K562 (cell line): Measurements from ENCODE around the gene C4A. TPM values are rescaled to one million over a fixed set of nuclear protein-coding genes. Genes with fewer than 3 reads are reported as not detected.

Source experiments
- ATAC-seq: fragments of 200-7000 bp; cut with Tn5 transposase; 3 replicates; pipeline ENCODE4 v1.9.1; 2020; ENCODE audit warnings: moderate library complexity
- BruUV-seq: library from RNA; stranded (reverse); fragments of 400-500 nt; replicated peaks from 2 replicates; lab custom pipeline; 2021; lab: Mats Ljungman, UMichigan
- CTCF ChIA-PET: fragments of 300-600 bp; formaldehyde crosslinking; extraction: SDS; loops from one replicate; lab custom pipeline; 2021; ENCODE audit warnings: low intra/inter-chr PET ratio; lab: Yijun Ruan, JAX
- POLR2A ChIA-PET: fragments of 300-600, 350-650 bp; sonication (Branson Sonifier 250); formaldehyde crosslinking; extraction: SDS; loops from one replicate; lab custom pipeline; 2021; ENCODE audit warnings: antibody characterized with exemption, inconsistent platforms; lab: Yijun Ruan, JAX
- DNase-seq, 4 experiments: peaks; one replicate each; pipeline versions ENCODE4 v3.0.0 to v3.0.0-alpha.2; 2011 to 2018; ENCODE audit warnings: low spot score in 3 of 4, mixed read lengths in 3 of 4; ENCODE audit errors: extremely low read depth in 1 of 4
- FAIRE-seq: peaks from 2 replicates; lab custom pipeline; 2011; peaks lifted over from hg19 to GRCh38; lab: Jason Lieb, UNC
- H2AFZ ChIP-seq: 2 replicates; pipeline ENCODE4 v1.6.0; 2011; ENCODE audit warnings: low read depth, low read length, control low read depth, inconsistent platforms
- H3K27ac ChIP-seq: fragments of 200-600 bp; 3 replicates; pipeline ENCODE4 v1.8.0; 2011; ENCODE audit warnings: low read depth, mild to moderate bottlenecking, control low read depth, inconsistent platforms, low read length, moderate library complexity, mixed read lengths; ENCODE audit errors: extremely low read depth
- H3K27me3 ChIP-seq, 2 experiments: fragments of 300-600 bp in 1 of 2; 2 replicates in 1 of 2; 3 replicates in 1 of 2; pipeline versions ENCODE4 v1.6.0 to v1.8.0; 2011; ENCODE audit warnings: inconsistent platforms in 2 of 2, low read length in 2 of 2, mild to moderate bottlenecking in 1 of 2, mixed read lengths in 1 of 2, moderate library complexity in 1 of 2; ENCODE audit not compliant: control insufficient read depth in 2 of 2, insufficient read depth in 2 of 2
- H3K36me3 ChIP-seq: fragments of 300-600 bp; 3 replicates; pipeline ENCODE4 v1.8.0; 2011; ENCODE audit warnings: mild to moderate bottlenecking, low read length, inconsistent platforms; ENCODE audit not compliant: control insufficient read depth, insufficient read depth
- H3K4me1 ChIP-seq, 2 experiments: fragments of 200-600 bp in 1 of 2; replicated peaks in 1 of 2; 2 replicates in 1 of 2; 3 replicates in 1 of 2; pipeline versions ENCODE4 v1.5.1 to v1.8.0; 2011; ENCODE audit warnings: inconsistent platforms in 2 of 2, low read length in 2 of 2, mild to moderate bottlenecking in 1 of 2, mixed read lengths in 1 of 2, moderate library complexity in 1 of 2; ENCODE audit not compliant: control insufficient read depth in 2 of 2, insufficient read depth in 2 of 2
- H3K4me2 ChIP-seq: 2 replicates; pipeline ENCODE4 v1.6.1; 2011; ENCODE audit warnings: low read length, control low read depth, inconsistent platforms, mixed read lengths; ENCODE audit not compliant: insufficient read depth
- H3K4me3 ChIP-seq: fragments of 200-600 bp; sonication (generic), shearing (Covaris generic); 2 replicates; pipeline ENCODE4 v1.5.1; 2016; ENCODE audit warnings: control low read depth, inconsistent platforms
- H3K79me2 ChIP-seq: fragments of 200-600 bp; 3 replicates; pipeline ENCODE4 v1.8.0; 2011; ENCODE audit warnings: low read length, inconsistent platforms; ENCODE audit not compliant: control insufficient read depth, insufficient read depth
- H3K9ac ChIP-seq, 2 experiments: 2 replicates each; pipeline versions ENCODE4 v1.6.0 to v1.6.1; 2011; ENCODE audit warnings: low read depth in 2 of 2, low read length in 2 of 2, control low read depth in 1 of 2, inconsistent platforms in 1 of 2, mild to moderate bottlenecking in 1 of 2, mixed read lengths in 1 of 2; ENCODE audit not compliant: insufficient read depth in 1 of 2
- H3K9me1 ChIP-seq: one replicate; pipeline ENCODE4 v1.6.0; 2011; ENCODE audit warnings: inconsistent platforms, mild to moderate bottlenecking, low read length, moderate library complexity; ENCODE audit not compliant: control insufficient read depth, insufficient read depth
- H3K9me3 ChIP-seq: replicated peaks from 2 replicates; pipeline ENCODE4 v1.5.1; 2011; ENCODE audit warnings: low read depth, low read length, inconsistent platforms; ENCODE audit not compliant: control insufficient read depth, insufficient read depth
- H4K20me1 ChIP-seq: replicated peaks from 2 replicates; pipeline ENCODE4 v1.6.1; 2011; ENCODE audit warnings: low read length, inconsistent platforms, mixed read lengths; ENCODE audit not compliant: control insufficient read depth, insufficient read depth
- ATF7 ChIP-seq: fragments of 450-650 bp; IDR thresholded peaks from 2 replicates; pipeline ENCODE4 v1.7.1; 2014; ENCODE audit warnings: mild to moderate bottlenecking, moderate library complexity
- CBX2 ChIP-seq: fragments of 200-600 bp; sonication (generic); IDR thresholded peaks from one replicate; pipeline ENCODE4 v1.6.1; 2012; ENCODE audit warnings: mild to moderate bottlenecking, low read length, inconsistent platforms; ENCODE audit not compliant: insufficient read depth, poor library complexity, severe bottlenecking
- HES1 ChIP-seq: fragments of 450-650 bp; IDR thresholded peaks from 2 replicates; pipeline ENCODE4 v1.6.1; 2016; ENCODE audit warnings: low read depth, mild to moderate bottlenecking, moderate library complexity
- HINFP ChIP-seq: fragments of 450-650 bp; conservative IDR thresholded peaks from 2 replicates; pipeline ENCODE4 v1.6.1; 2016; ENCODE audit warnings: missing genetic modification characterization, low read depth, mild to moderate bottlenecking, control low read depth, missing compliant biosample characterization
- PYGO2 ChIP-seq: fragments of 450-650 bp; IDR thresholded peaks from 2 replicates; pipeline ENCODE4 v1.6.1; 2016; ENCODE audit warnings: mild to moderate bottlenecking, missing genetic modification characterization, moderate library complexity, missing compliant biosample characterization
- WGBS: fragments of 100-300 bp; shearing (Covaris generic); methylation state at CpG from one replicate; pipeline ENCODE4 v1.1.6; 2016; ENCODE audit warnings: low coverage, mixed read lengths; ENCODE audit not compliant: insufficient coverage; ENCODE audit errors: missing lambda C conversion rate; 5-methylcytosine and 5-hydroxymethylcytosine counted together
- in situ Hi-C: fragments of 300-500 bp; cut with MboI; formaldehyde crosslinking; loops from 4 replicates; pipeline ENCODE4 v1.15.0; 2018; ENCODE audit warnings: inconsistent platforms, mixed read lengths
- intact Hi-C: fragments of 100-400 bp; cut with micrococcal nuclease; formaldehyde crosslinking; loops from 2 replicates; pipeline ENCODE4 v1.14.2; 2022
- polyA plus RNA-seq, 8 experiments: library from polyadenylated mRNA; depleted of rRNA in 4 of 8; stranded (reverse) in 5 of 8; unstranded in 3 of 8; fragments of >200 nt; fragmentation: Nextera tagmentation in 2 of 8; fragmentation: Illumina TruSeq in 1 of 8; extraction: Ambion mirVana in 2 of 8; extraction: Trizol in 1 of 8; gene quantifications; 2 replicates each; pipeline versions ENCODE4 v1.2.1 to v1.2.3, GENCODE V29; 2011 to 2014; ENCODE audit warnings: inconsistent platforms in 1 of 8, missing spikeins in 1 of 8
- total RNA-seq, 7 experiments: library from RNA; depleted of rRNA in 6 of 7; stranded (reverse); fragments of >200 nt in 6 of 7; fragmentation: Illumina TruSeq in 2 of 7; extraction: Trizol in 2 of 7; gene quantifications; 2 replicates each; pipeline versions ENCODE4 v1.2.1 to v1.2.3, GENCODE V29; 2011 to 2021; ENCODE audit warnings: low replicate concordance in 1 of 7
- TF ChIP-seq, protein P1 (sequence below): sonication (generic); formaldehyde crosslinking; IDR thresholded peaks from 2 replicates; pipeline ENCODE4 v1.5.0; 2020; ENCODE audit warnings: missing genetic modification reagents

Gene C4A
- total and polyA plus RNA-seq, 9 of the 15 experiments (the other 6 are each of a cell fraction or from before 2014, with no cell fraction given), result 0.27 to 7.6 (median 5.0) TPM

DNA sequence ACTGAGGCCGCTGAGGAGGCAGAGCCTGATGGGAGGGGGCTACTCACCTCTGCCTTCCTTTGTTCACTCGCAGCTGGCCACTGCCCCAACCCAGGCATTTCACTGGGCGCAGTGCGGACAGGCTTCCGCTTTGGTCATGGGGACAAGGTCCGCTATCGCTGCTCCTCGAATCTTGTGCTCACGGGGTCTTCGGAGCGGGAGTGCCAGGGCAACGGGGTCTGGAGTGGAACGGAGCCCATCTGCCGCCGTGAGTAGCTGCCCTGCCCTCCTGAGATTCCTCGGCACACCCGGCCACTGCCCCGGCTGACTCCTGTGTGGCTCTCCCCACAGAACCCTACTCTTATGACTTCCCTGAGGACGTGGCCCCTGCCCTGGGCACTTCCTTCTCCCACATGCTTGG, 48.3 kb upstream of the C4A start (continued):
- TF ChIP-seq HES1 (no peak), CBX2 (no peak), HINFP (tag) (no peak), PYGO2 (tag) (no peak)

DNA sequence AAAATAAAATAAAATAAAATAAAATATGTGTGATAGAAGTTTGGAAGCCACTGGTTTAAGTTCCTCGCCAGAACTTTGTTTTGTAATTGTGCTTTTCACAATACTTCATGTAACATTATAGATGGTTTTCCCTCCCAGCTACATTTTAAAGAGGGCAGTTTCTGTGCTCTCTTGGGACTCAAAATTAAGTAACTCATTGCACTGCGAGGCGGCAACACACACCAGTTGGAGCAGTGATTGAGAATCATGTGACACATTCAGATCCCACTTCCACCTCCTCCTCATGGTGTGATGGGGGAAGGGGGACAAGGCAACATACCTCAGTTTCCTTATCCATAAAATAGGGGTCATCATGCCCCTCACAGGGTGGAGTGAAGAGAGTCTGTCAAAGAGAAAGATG, 46.8 kb upstream of the C4A start:
- CTCF ChIA-PET, result no interaction called here
- TF ChIP-seq, protein P1, sequence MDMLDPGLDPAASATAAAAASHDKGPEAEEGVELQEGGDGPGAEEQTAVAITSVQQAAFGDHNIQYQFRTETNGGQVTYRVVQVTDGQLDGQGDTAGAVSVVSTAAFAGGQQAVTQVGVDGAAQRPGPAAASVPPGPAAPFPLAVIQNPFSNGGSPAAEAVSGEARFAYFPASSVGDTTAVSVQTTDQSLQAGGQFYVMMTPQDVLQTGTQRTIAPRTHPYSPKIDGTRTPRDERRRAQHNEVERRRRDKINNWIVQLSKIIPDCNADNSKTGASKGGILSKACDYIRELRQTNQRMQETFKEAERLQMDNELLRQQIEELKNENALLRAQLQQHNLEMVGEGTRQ (CRISPR knock-in tag), result 0 out of 2 replicates have a peak, but pooled peaks have one; percentile 13
- no peak for TF ChIP-seq ATF7
- DNase-seq (no peak), FAIRE-seq (no peak), ATAC-seq (no peak)
- Histone ChIP-seq H3K36me3 (no peaks in the 10 kb centered on the region), H3K4me2 (no peak overlapping the region), H4K20me1 (no peaks in the 10 kb centered on the region), H3K27me3 (peaks cover 8 to 12% of the 10 kb centered on the region in 2 experiments; a peak in 2 of 5 replicates), H3K4me3 (no peak overlapping the region), H3K9me1 (no peaks in the 10 kb centered on the region), H3K79me2 (no peaks in the 10 kb centered on the region), H2AFZ (no peak overlapping the region), H3K27ac (no peak overlapping the region), H3K9ac (no peak overlapping the region), H3K4me1 (peaks cover 0 to 7% of the 10 kb centered on the region in 2 experiments; a peak in 2 of 5 replicates), H3K9me3 (no peaks in the 10 kb centered on the region)
- intact Hi-C loops, result no loop called here
- 18% methylated on average over 3 of the region's 3 CpGs for WGBS
- BruUV-seq, result no TSS peak
- POLR2A ChIA-PET, result interaction anchor here (0.5 to 1.5 kb wide), 4 partner anchors 11 to 700 kb away, joined by 3 to 5 read pairs (median 4); partner anchors contain the start of gene CFB
- in situ Hi-C loops, result no loop called here
